ENCODE data around the gene ARMS2.

The ARMS2 gene

GRCh38 chr10:122454603-122455080 lies at the start of gene ARMS2:
ARMS2 (plus strand) TSS chr10:122454653; CDS start chr10:122454728, 75 bp downstream.
- DNase-seq (ENCODE audit: low read depth) = no peak

- no peak for DNase-seq (ENCODE audit: low read depth)
These were observed 46.9 kb upstream of the ARMS2 start for GRCh38 chr10:122407375-122408125.

- DNase-seq (ENCODE audit: low read depth) = no peak
These were observed 41.1 kb upstream of the ARMS2 start for GRCh38 chr10:122413327-122413726.

GRCh38 chr10:122417667-122418066 lies 36.8 kb upstream of the ARMS2 start:
- DNase-seq (ENCODE audit: low read depth) = no peak

GRCh38 chr10:122419016-122419415 lies 35.4 kb upstream of the ARMS2 start:
- no peak for DNase-seq (ENCODE audit: low read depth)

- peak; percentile 6 for DNase-seq (ENCODE audit: low read depth)
These were observed 34.4 kb upstream of the ARMS2 start for GRCh38 chr10:122419876-122420623.

GRCh38 chr10:122420624-122421007 lies 33.8 kb upstream of the ARMS2 start:
- DNase-seq (ENCODE audit: low read depth) = no peak

GRCh38 chr10:122421054-122421625 lies 33.3 kb upstream of the ARMS2 start:
- no peak for DNase-seq (ENCODE audit: low read depth)

GRCh38 chr10:122421742-122422141 lies 32.7 kb upstream of the ARMS2 start:
- no peak for DNase-seq (ENCODE audit: low read depth)

- DNase-seq (ENCODE audit: low read depth) = no peak
These were observed 32.0 kb upstream of the ARMS2 start for GRCh38 chr10:122422266-122422989.

GRCh38 chr10:122424059-122424458 lies 30.4 kb upstream of the ARMS2 start:
- DNase-seq (ENCODE audit: low read depth) = no peak

GRCh38 chr10:122426829-122427228 lies 27.6 kb upstream of the ARMS2 start:
- no peak for DNase-seq (ENCODE audit: low read depth)

- no peak for DNase-seq (ENCODE audit: low read depth)
These were observed 27.2 kb upstream of the ARMS2 start for GRCh38 chr10:122427280-122427679.

- peak; percentile 75 for DNase-seq (ENCODE audit: low read depth)
These were observed 19.1 kb upstream of the ARMS2 start for GRCh38 chr10:122435212-122435827.

- DNase-seq (ENCODE audit: low read depth) = peak; percentile 81
These were observed 12.5 kb upstream of the ARMS2 start for GRCh38 chr10:122441961-122442360.

- DNase-seq (ENCODE audit: low read depth) = no peak
These were observed 9.0 kb upstream of the ARMS2 start for GRCh38 chr10:122445469-122445868.

- no peak for DNase-seq (ENCODE audit: low read depth)
These were observed 8.5 kb upstream of the ARMS2 start for GRCh38 chr10:122445904-122446303.

GRCh38 chr10:122446668-122447423 lies 7.6 kb upstream of the ARMS2 start:
- no peak for DNase-seq (ENCODE audit: low read depth)

- DNase-seq (ENCODE audit: low read depth) = no peak
These were observed 5.9 kb upstream of the ARMS2 start for GRCh38 chr10:122448600-122448999.

- DNase-seq (ENCODE audit: low read depth) = no peak
These were observed 5.3 kb upstream of the ARMS2 start for GRCh38 chr10:122449153-122449552.

GRCh38 chr10:122450353-122450990 lies 4.0 kb upstream of the ARMS2 start:
- DNase-seq (ENCODE audit: low read depth) = no peak
